ENCODE results near the gene ORM1.

DNA sequence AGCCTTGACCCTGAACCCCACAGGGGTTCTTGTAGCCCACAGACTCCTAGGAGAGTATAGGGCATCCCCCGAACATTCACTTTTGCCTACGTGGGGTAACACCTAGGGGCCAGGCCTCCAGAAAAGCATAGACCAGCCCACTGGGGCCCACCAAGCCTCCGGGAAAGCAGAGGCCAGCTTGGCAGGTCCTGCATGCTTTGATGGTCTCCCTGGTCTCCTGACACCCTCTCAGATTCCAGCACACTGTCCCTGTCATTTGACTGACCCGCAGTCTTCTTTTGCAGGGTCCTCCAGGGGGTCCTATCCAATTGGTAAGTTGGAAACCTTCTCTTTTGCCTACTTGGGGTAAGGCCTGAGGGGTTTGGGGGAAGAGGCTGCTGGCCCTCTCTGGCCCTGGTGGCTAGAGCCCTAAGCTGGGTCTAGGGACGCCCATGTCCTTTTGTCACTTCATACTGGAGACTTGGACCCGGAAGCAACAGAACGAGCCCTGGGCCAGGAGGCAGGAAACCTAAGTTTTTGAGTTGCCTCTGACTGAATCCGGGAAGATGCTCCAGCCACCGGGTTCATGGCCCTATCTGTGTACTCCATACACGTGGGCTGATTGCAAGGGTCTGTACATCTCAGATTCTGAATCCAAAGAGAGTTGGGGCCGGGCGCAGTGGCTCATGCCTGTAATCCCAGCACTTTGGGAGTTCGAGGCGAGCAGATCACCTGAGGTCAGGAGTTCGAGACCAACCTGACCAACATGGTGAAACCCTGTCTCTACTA, 20.9 kb upstream of the ORM1 start:
- no peak for TF ChIP-seq CTCF (conservative IDR thresholded peaks at IDR 0.05; ENCODE audit: low read length)
- TF ChIP-seq EZH2phosphoT487 (IDR thresholded peaks at IDR 0.05; ENCODE audit: borderline replicate concordance): no peak
